T-helper 1 cell treated with Interleukin-12 subunit alpha and Interleukin-12 subunit beta and Interleukin-4 antibody, amounts not matched to agents 30 μg/mL and 1 μg/mL, for 36 hours (primary cell): ENCODE results near the gene PCGF3.

Experiments
- H3K27ac Mint-ChIP-seq: one replicate; pipeline ENCODE4 v1.8.0; 2021; ENCODE audit warnings: mild to moderate bottlenecking, mixed read lengths
- H3K27me3 Mint-ChIP-seq: one replicate; pipeline ENCODE4 v1.8.0; 2021; ENCODE audit warnings: low read depth, mixed read lengths
- H3K36me3 Mint-ChIP-seq: one replicate; pipeline ENCODE4 v1.8.0; 2021; ENCODE audit warnings: low read depth, mixed read lengths
- H3K4me1 Mint-ChIP-seq: one replicate; pipeline ENCODE4 v1.8.0; 2021; ENCODE audit warnings: low read depth, mixed read lengths
- H3K4me3 Mint-ChIP-seq: one replicate; pipeline ENCODE4 v1.8.0; 2021; ENCODE audit warnings: mild to moderate bottlenecking, moderate library complexity, mixed read lengths
- H3K9me3 Mint-ChIP-seq: one replicate; pipeline ENCODE4 v1.8.0; 2021; ENCODE audit warnings: mixed read lengths

PCGF3 gene

GRCh38 chr4:712916-713632 is 7.4 kb downstream of the PCGF3 start:
- Mint-ChIP-seq H3K9me3 (no peaks in the 10 kb centered on the region), H3K4me3 (no peak overlapping the region), H3K27ac (no peak overlapping the region), H3K4me1 (peaks cover 18% of the 10 kb centered on the region), H3K36me3 (peaks cover 7% of the 10 kb centered on the region), H3K27me3 (no peaks in the 10 kb centered on the region)

- Mint-ChIP-seq H3K4me3 (no peak overlapping the region), H3K36me3 (peaks cover 7% of the 10 kb centered on the region), H3K9me3 (no peaks in the 10 kb centered on the region), H3K27ac (no peak overlapping the region), H3K4me1 (peaks cover 12% of the 10 kb centered on the region), H3K27me3 (no peaks in the 10 kb centered on the region)
Observed at GRCh38 chr4:714087-714486, 8.5 kb downstream of the PCGF3 start.

- Mint-ChIP-seq H3K4me1 (peaks cover 8% of the 10 kb centered on the region), H3K27me3 (no peaks in the 10 kb centered on the region), H3K27ac (no peak overlapping the region), H3K36me3 (peaks cover 19% of the 10 kb centered on the region), H3K9me3 (no peaks in the 10 kb centered on the region), H3K4me3 (no peak overlapping the region)
Observed at GRCh38 chr4:717601-718320, 12.1 kb downstream of the PCGF3 start.

- Mint-ChIP-seq H3K9me3 (no peaks in the 10 kb centered on the region), H3K4me1 (peaks cover 8% of the 10 kb centered on the region), H3K36me3 (peaks cover 23% of the 10 kb centered on the region), H3K4me3 (no peak overlapping the region), H3K27ac (no peak overlapping the region), H3K27me3 (no peaks in the 10 kb centered on the region)
Observed at GRCh38 chr4:718460-718859, 12.8 kb downstream of the PCGF3 start.

- Mint-ChIP-seq H3K9me3 (no peaks in the 10 kb centered on the region), H3K4me1 (peaks cover 7% of the 10 kb centered on the region), H3K27ac (no peak overlapping the region), H3K36me3 (peaks cover 23% of the 10 kb centered on the region), H3K27me3 (no peaks in the 10 kb centered on the region), H3K4me3 (no peak overlapping the region)
Observed at GRCh38 chr4:720111-720860, 14.7 kb downstream of the PCGF3 start.

DNA sequence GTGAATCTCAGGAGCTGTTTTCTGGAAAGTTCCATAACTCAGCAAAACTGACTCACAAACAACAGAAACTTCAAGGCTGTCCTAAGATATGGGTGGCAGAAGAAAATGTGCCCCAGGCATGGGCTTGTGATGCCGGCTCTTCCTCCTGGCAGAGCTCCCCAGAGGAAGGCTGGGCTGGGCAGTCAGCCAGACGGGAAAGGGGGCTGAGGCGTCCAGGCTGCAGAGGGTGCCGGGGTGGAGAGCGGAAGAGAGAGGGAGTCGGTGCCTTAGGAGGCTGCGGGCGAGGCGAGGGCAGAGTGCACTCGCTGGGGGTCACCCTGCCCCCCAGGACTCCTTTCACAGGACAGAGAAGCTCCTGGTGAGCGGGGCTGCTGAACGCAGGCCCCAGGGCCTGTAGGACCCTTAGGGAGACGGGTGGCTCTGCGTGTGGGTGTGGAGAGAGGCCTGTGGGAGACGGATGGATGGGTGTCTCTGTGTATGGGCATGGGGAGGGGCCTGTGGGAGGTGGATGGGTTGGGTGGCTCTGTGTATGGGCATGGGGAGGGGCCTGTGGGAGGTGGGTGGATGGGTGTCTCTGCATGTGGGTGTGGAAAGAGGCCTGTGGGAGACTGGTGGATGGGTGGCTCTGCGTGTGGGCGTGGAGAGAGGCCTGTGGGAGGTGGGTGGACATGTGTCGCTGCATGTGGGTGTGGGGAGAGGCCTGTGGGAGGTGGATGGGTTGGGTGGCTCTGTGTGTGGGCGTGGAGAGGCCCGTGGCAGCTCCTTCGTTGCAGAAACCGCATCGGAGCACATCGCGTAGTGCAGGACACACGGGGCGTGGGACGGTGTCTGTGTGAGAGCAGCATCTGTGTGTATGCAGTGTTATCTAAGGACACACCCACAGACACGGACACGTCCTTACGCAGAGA is 15.9 kb downstream of the PCGF3 start:
- H3K27me3 Mint-ChIP-seq, result no peaks in the 10 kb centered on the region
- no peaks in the 10 kb centered on the region for H3K9me3 Mint-ChIP-seq
- H3K27ac Mint-ChIP-seq, result no peak overlapping the region
- no peak overlapping the region for H3K4me3 Mint-ChIP-seq
- peaks cover 7% of the 10 kb centered on the region for H3K4me1 Mint-ChIP-seq
- peaks cover 23% of the 10 kb centered on the region for H3K36me3 Mint-ChIP-seq

DNA sequence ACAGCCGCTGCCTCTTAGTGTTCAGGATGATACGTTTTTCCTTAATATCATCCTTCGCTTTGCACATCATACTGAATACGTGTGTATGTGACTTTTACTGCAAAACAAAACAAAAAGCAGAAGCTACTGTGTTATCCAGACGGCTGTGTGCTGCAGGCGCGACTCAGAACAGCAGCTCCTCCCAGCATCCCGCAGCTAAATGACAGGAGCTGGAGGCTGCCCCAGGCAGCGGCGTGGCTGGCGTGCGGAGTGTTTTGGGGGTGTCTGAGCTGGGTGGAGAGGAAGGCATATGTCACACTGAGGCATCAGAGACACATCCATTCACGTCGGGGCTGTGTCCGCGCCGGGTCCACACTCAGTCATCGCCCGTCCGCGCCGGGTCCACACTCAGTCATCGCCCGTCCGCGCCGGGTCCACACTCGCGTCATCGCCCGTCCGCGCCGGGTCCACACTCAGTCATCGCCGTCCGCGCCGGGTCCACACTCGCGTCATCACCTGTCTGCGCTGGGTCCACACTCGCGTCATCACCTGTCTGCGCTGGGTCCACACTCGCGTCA is 16.6 kb downstream of the PCGF3 start:
- Mint-ChIP-seq H3K4me3 (no peak overlapping the region), H3K9me3 (no peaks in the 10 kb centered on the region), H3K27me3 (no peaks in the 10 kb centered on the region), H3K36me3 (peaks cover 23% of the 10 kb centered on the region), H3K4me1 (peaks cover 5% of the 10 kb centered on the region), H3K27ac (no peak overlapping the region)

DNA sequence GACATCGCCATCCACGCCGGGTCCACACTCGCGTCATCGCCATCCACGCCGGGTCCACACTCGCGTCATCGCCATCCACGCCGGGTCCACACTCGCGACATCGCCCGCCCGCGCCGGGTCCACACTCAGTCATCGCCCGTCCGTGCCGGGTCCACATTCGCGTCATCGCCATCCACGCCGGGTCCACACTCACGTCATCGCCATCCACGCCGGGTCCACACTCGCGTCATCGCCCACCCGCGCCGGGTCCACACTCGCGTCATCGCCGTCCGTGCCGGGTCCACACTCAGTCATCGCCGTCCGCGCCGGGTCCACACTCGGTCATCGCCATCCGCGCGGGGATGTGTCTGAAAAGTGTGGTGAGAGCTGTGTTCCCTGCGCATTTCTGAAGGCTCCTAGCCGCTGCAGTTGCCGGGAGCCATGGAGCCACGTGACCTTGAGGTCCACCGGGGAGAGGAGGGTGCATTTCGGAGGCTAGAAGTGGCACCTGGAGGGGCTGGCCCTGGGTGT is 17.3 kb downstream of the PCGF3 start:
- no peaks in the 10 kb centered on the region for H3K27me3 Mint-ChIP-seq
- no peaks in the 10 kb centered on the region for H3K9me3 Mint-ChIP-seq
- peaks cover 6% of the 10 kb centered on the region for H3K4me1 Mint-ChIP-seq
- peaks cover 22% of the 10 kb centered on the region for H3K36me3 Mint-ChIP-seq
- no peak overlapping the region for H3K27ac Mint-ChIP-seq
- no peak overlapping the region for H3K4me3 Mint-ChIP-seq

DNA sequence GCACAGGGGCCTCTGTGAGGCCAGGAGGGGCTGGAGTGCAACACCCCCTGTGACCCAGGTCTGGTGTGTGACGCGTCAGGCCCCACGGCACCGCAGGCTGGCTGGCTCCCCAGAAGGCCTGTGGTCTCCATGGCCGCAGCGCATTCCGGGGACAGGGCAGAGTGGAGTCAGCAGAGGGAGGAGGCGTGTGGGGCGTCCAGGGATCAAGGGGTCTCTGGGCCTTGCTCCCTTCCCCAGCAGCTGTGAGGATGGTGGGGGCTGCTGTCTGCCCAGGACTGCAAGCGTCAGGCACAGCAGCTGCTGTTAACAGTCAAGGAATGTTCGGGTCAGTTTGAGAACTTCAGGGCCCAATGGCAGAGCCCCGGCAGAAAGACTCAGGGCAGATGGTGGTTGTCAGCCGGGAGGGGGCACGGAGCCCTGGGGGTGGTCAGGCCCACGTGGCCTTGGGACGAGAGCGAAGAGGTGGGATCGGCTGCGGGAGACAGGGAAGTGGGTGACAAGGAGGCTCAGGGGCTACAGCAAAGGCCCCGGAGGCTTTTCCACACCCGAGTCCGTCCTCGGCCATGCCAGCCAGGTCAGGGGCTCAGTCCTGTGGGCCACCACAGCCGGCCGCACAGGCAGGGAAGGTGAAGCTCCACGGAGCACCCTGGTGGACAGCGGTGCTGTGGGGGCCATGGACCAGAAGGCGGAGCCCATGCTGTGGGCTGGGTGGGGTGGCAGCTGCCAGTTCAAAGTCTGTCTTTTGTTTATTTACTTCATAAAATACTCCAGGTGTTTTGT is 18.3 kb downstream of the PCGF3 start:
- Mint-ChIP-seq H3K4me1 (peaks cover 8% of the 10 kb centered on the region), H3K4me3 (no peak overlapping the region), H3K27me3 (no peaks in the 10 kb centered on the region)

GRCh38 chr4:725391-726234 is 20.0 kb downstream of the PCGF3 start:
- Mint-ChIP-seq H3K4me1 (peaks cover 8% of the 10 kb centered on the region), H3K36me3 (peaks cover 20% of the 10 kb centered on the region), H3K9me3 (no peaks in the 10 kb centered on the region), H3K27me3 (no peaks in the 10 kb centered on the region), H3K27ac (no peak overlapping the region), H3K4me3 (no peak overlapping the region)

More for the DNA sequence above, 18.3 kb downstream of the PCGF3 start:
- Mint-ChIP-seq H3K9me3 (no peaks in the 10 kb centered on the region), H3K27ac (no peak overlapping the region), H3K36me3 (peaks cover 22% of the 10 kb centered on the region)

- Mint-ChIP-seq H3K9me3 (no peaks in the 10 kb centered on the region), H3K27ac (no peak overlapping the region), H3K36me3 (peaks cover 19% of the 10 kb centered on the region), H3K4me3 (no peak overlapping the region), H3K4me1 (peaks cover 8% of the 10 kb centered on the region), H3K27me3 (no peaks in the 10 kb centered on the region)
Observed at GRCh38 chr4:726235-726787, 20.7 kb downstream of the PCGF3 start.

- Mint-ChIP-seq H3K4me1 (peaks cover 8% of the 10 kb centered on the region), H3K4me3 (no peak overlapping the region), H3K27me3 (no peaks in the 10 kb centered on the region), H3K9me3 (no peaks in the 10 kb centered on the region), H3K36me3 (peaks cover 15% of the 10 kb centered on the region), H3K27ac (no peak overlapping the region)
Observed at GRCh38 chr4:726838-727237, 21.2 kb downstream of the PCGF3 start.
